HEK293 (cell line): ENCODE data around the gene TMEM184B.
A peak's percentile ranks its signal among the peaks of the same experiment; 100 is the strongest.

Experiments
- CTCF ChIA-PET: fragments of 350-600 bp; formaldehyde crosslinking; extraction: SDS; loops from one replicate; lab custom pipeline; 2021; ENCODE audit warnings: antibody characterized with exemption; lab: Yijun Ruan, JAX
- POLR2A ChIA-PET: fragments of 300-600 bp; formaldehyde crosslinking; extraction: SDS; loops from one replicate; lab custom pipeline; 2020; ENCODE audit warnings: antibody characterized with exemption, inconsistent platforms; lab: Yijun Ruan, JAX
- H3K27ac ChIP-seq: fragments of 200-500 bp; sonication (Bioruptor generic); 2 replicates; pipeline ENCODE4 v1.5.1; 2014; ENCODE audit warnings: low read depth, low read length, control low read depth, inconsistent platforms; ENCODE audit errors: extremely low read depth
- H3K36me3 ChIP-seq, 2 experiments: fragments of 200-500 bp in 1 of 2; sonication (Bioruptor generic) in 1 of 2; 1 replicate in 1 of 2; 2 replicates in 1 of 2; pipeline ENCODE4 v1.5.1; 2014 to 2017; ENCODE audit warnings: inconsistent platforms in 2 of 2, low read length in 2 of 2; ENCODE audit not compliant: control insufficient read depth in 2 of 2, insufficient read depth in 1 of 2
- H3K4me1 ChIP-seq: fragments of 200-500 bp; sonication (Bioruptor generic); 2 replicates; pipeline ENCODE4 v1.5.1; 2014; ENCODE audit warnings: mild to moderate bottlenecking, low read length, inconsistent platforms; ENCODE audit not compliant: control insufficient read depth, insufficient read depth
- H3K4me3 ChIP-seq: 2 replicates; pipeline ENCODE4 v1.5.1; 2011; ENCODE audit warnings: low read depth, mild to moderate bottlenecking, control low read depth, low read length, moderate library complexity
- H3K9me3 ChIP-seq: fragments of 200-500 bp; sonication (Bioruptor generic); 2 replicates; pipeline ENCODE4 v1.5.1; 2014; ENCODE audit warnings: low read depth, low read length, inconsistent platforms; ENCODE audit not compliant: control insufficient read depth, insufficient read depth
- AEBP2 ChIP-seq: fragments of 450-650 bp; formaldehyde crosslinking; IDR thresholded peaks from 2 replicates; pipeline ENCODE4 v1.5.1; 2016; ENCODE audit warnings: missing biosample characterization, missing genetic modification characterization, borderline replicate concordance
- HOXC10 ChIP-seq: sonication (generic); formaldehyde crosslinking; IDR thresholded peaks from 2 replicates; pipeline ENCODE4 v1.8.1; 2023; ENCODE audit warnings: mild to moderate bottlenecking, missing genetic modification reagents
- KLF1 ChIP-seq: fragments of 450-650 bp; formaldehyde crosslinking; IDR thresholded peaks from 2 replicates; pipeline ENCODE4 v1.5.1; 2016; ENCODE audit warnings: missing biosample characterization, missing genetic modification characterization
- KLF16 ChIP-seq: fragments of 450-650 bp; formaldehyde crosslinking; IDR thresholded peaks from 2 replicates; pipeline ENCODE4 v1.5.1; 2017; ENCODE audit warnings: missing biosample characterization, missing genetic modification characterization
- KLF17 ChIP-seq: fragments of 450-650 bp; formaldehyde crosslinking; IDR thresholded peaks from 2 replicates; pipeline ENCODE4 v1.5.1; 2016; ENCODE audit warnings: missing biosample characterization, missing genetic modification characterization
- ZBTB20 ChIP-seq: fragments of 450-650 bp; formaldehyde crosslinking; IDR thresholded peaks from 2 replicates; pipeline ENCODE4 v1.5.1; 2016; ENCODE audit warnings: missing biosample characterization, missing genetic modification characterization
- ZBTB6 ChIP-seq: fragments of 450-650 bp; formaldehyde crosslinking; IDR thresholded peaks from 2 replicates; pipeline ENCODE4 v1.5.1; 2017; ENCODE audit warnings: missing biosample characterization, missing genetic modification characterization
- ZFHX2 ChIP-seq: fragments of 450-650 bp; formaldehyde crosslinking; conservative IDR thresholded peaks from 2 replicates; pipeline ENCODE4 v1.5.1; 2016; ENCODE audit warnings: missing biosample characterization, missing genetic modification characterization
- ZNF174 ChIP-seq: fragments of 450-650 bp; formaldehyde crosslinking; IDR thresholded peaks from 2 replicates; pipeline ENCODE4 v1.5.0; 2017; ENCODE audit warnings: missing biosample characterization, mild to moderate bottlenecking, missing genetic modification characterization
- ZNF274 ChIP-seq, 2 experiments: fragments of 200-500 bp in 1 of 2; fragments of 450-650 bp in 1 of 2; sonication (Bioruptor generic) in 1 of 2; formaldehyde crosslinking in 1 of 2; IDR thresholded peaks; 2 replicates each; pipeline versions ENCODE4 v1.5.1 to v1.6.1; 2014 to 2016; ENCODE audit warnings: borderline replicate concordance in 1 of 2, inconsistent platforms in 1 of 2, low read length in 1 of 2, missing biosample characterization in 1 of 2, missing genetic modification characterization in 1 of 2
- ZNF416 ChIP-seq: fragments of 450-650 bp; formaldehyde crosslinking; IDR thresholded peaks from 2 replicates; pipeline ENCODE4 v1.5.1; 2016; ENCODE audit warnings: missing biosample characterization, missing genetic modification characterization
- ZNF626 ChIP-seq: fragments of 450-650 bp; sonication (Bioruptor Pico); formaldehyde crosslinking; IDR thresholded peaks from 2 replicates; pipeline ENCODE4 v1.5.1; 2018; ENCODE audit warnings: missing biosample characterization, missing genetic modification characterization, inconsistent platforms
- ZNF654 ChIP-seq: fragments of 450-650 bp; formaldehyde crosslinking; IDR thresholded peaks from 2 replicates; pipeline ENCODE4 v1.5.1; 2016; ENCODE audit warnings: low read depth, missing biosample characterization, missing genetic modification characterization

TMEM184B gene

GRCh38 chr22:38230108-38230825 lies 42.5 kb downstream of the TMEM184B start:
- no peak overlapping the region for H3K4me3 ChIP-seq
- H3K27ac ChIP-seq = no peak overlapping the region
- no peaks in the 10 kb centered on the region for H3K9me3 ChIP-seq
- no peaks in the 10 kb centered on the region for H3K4me1 ChIP-seq
- ChIA-PET CTCF (interaction anchor here (0.5 to 3.9 kb wide), 13 partner anchors 11 to 178 kb away, joined by 3 to 35 read pairs (median 4); partner anchors contain the start of gene BAIAP2L2), POLR2A (no interaction called here)
- peaks cover 4 to 96% of the 10 kb centered on the region in 2 experiments; a peak in 2 of 3 replicates for H3K36me3 ChIP-seq
- TF ChIP-seq ZBTB6 (no peak), ZNF654 (tag by site-specific recombination) (peak; percentile 31; the same call in 1 of the 2 replicates)

GRCh38 chr22:38228873-38229740 lies 43.7 kb downstream of the TMEM184B start:
- Histone ChIP-seq H3K4me3 (no peak overlapping the region), H3K4me1 (no peaks in the 10 kb centered on the region), H3K9me3 (no peaks in the 10 kb centered on the region), H3K36me3 (peaks cover 4 to 95% of the 10 kb centered on the region in 2 experiments; a peak in 2 of 3 replicates), H3K27ac (no peak overlapping the region)
- TF ChIP-seq ZBTB20 = peak; percentile 29; the same call in 1 of the 2 replicates
- peak; percentile 82 for TF ChIP-seq KLF1 (tag by site-specific recombination)
- TF ChIP-seq AEBP2 (tag by site-specific recombination) = no peak
- TF ChIP-seq KLF16 (tag by site-specific recombination) = no peak
- no peak; the same call in 1 of the 2 replicates for TF ChIP-seq KLF17
- no peak for TF ChIP-seq ZNF626
- TF ChIP-seq ZFHX2 (tag by site-specific recombination) = peak; percentile 60
- no peak for TF ChIP-seq ZNF274 (IDR thresholded peaks at IDR 0.05; ENCODE audit: low read length)
- TF ChIP-seq ZNF274 (tag by site-specific recombination; IDR thresholded peaks at IDR 0.05; ENCODE audit: borderline replicate concordance) = no peak
- CTCF ChIA-PET = interaction anchor here (0.5 to 3.9 kb wide), 14 partner anchors 10 to 181 kb away, joined by 3 to 35 read pairs (median 4); partner anchors contain the start of genes BAIAP2L2 and MAFF
- POLR2A ChIA-PET = interaction anchor here (0.6 to 1.0 kb wide), 2 partner anchors 172 to 266 kb away, joined by 3 to 6 read pairs; partner anchors contain the start of gene PICK1

GRCh38 chr22:38228326-38228872 lies 44.4 kb downstream of the TMEM184B start:
- TF ChIP-seq ZNF174 (tag by site-specific recombination) = no peak
- no peak for TF ChIP-seq ZNF416 (tag by site-specific recombination)
- no peak for TF ChIP-seq HOXC10 (CRISPR knock-in tag)
- ChIA-PET POLR2A (interaction anchor here (0.6 to 1.0 kb wide), 2 partner anchors 171 to 267 kb away, joined by 3 to 6 read pairs; partner anchors contain the start of gene PICK1), CTCF (interaction anchor here (0.6 to 3.9 kb wide), 4 partner anchors 85 to 176 kb away, joined by 4 to 35 read pairs (median 13); no protein-coding TSS in a partner anchor)
- no peak overlapping the region for H3K4me3 ChIP-seq
- H3K36me3 ChIP-seq = peaks cover 4 to 94% of the 10 kb centered on the region in 2 experiments; a peak in 2 of 3 replicates
- H3K4me1 ChIP-seq = no peaks in the 10 kb centered on the region
- H3K9me3 ChIP-seq = no peaks in the 10 kb centered on the region
- no peak overlapping the region for H3K27ac ChIP-seq
